Measurements from ENCODE around the gene ALDH2.

DNA sequence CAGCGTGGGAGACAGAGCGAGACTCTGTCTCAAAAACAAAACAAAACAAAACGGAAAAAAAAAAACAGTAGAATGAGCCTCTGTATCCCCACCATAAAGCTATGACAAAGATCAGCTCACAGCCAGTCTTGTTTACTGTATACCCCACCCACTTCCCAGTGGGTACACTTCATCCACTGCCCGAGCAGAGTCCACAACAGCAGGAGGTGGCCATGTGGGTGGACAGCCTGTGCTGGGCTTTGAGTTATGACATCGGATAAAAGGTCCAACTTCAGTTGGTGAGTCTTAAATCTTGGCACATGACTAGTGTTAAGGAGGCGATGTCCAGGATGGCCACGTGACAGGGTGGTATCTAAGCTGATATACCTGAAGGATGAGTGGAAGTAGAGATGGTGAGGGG lies 40.5 kb downstream of the ALDH2 start:
- TF ChIP-seq, protein P1, sequence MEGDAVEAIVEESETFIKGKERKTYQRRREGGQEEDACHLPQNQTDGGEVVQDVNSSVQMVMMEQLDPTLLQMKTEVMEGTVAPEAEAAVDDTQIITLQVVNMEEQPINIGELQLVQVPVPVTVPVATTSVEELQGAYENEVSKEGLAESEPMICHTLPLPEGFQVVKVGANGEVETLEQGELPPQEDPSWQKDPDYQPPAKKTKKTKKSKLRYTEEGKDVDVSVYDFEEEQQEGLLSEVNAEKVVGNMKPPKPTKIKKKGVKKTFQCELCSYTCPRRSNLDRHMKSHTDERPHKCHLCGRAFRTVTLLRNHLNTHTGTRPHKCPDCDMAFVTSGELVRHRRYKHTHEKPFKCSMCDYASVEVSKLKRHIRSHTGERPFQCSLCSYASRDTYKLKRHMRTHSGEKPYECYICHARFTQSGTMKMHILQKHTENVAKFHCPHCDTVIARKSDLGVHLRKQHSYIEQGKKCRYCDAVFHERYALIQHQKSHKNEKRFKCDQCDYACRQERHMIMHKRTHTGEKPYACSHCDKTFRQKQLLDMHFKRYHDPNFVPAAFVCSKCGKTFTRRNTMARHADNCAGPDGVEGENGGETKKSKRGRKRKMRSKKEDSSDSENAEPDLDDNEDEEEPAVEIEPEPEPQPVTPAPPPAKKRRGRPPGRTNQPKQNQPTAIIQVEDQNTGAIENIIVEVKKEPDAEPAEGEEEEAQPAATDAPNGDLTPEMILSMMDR (IDR thresholded peaks at IDR 0.05), result no peak
- TF ChIP-seq POLR2A (IDR thresholded peaks at IDR 0.05) (no peak), EP300 (IDR thresholded peaks at IDR 0.05) (no peak), POLR2AphosphoS5 (IDR thresholded peaks at IDR 0.05) (no peak)

Data from stomach (tissue), 4 donors.